DOHH2 (cell line): Measurements from ENCODE around the gene PRR23E.

ENCODE experiments used
- H3F3A ChIP-seq: fragments of 200-600 bp; sonication (generic), shearing (Covaris generic); 2 replicates; pipeline ENCODE4 v1.6.0; 2016; ENCODE audit warnings: antibody characterized with exemption, mild to moderate bottlenecking; ENCODE audit not compliant: control insufficient read depth, insufficient read depth
- H3K27ac ChIP-seq: fragments of 200-600 bp; sonication (generic); 2 replicates; pipeline ENCODE4 v1.5.1; 2014; ENCODE audit warnings: low read depth, mild to moderate bottlenecking, low read length, moderate library complexity
- H3K27me3 ChIP-seq: fragments of 200-600 bp; sonication (generic); 2 replicates; pipeline ENCODE4 v1.6.1; 2014; ENCODE audit warnings: mild to moderate bottlenecking, low read length, mixed read lengths; ENCODE audit not compliant: control insufficient read depth
- H3K36me3 ChIP-seq: fragments of 200-600 bp; sonication (generic); 2 replicates; pipeline ENCODE4 v1.6.1; 2014; ENCODE audit warnings: mild to moderate bottlenecking, low read length, moderate library complexity, mixed read lengths; ENCODE audit not compliant: control insufficient read depth
- H3K4me1 ChIP-seq: fragments of 200-600 bp; sonication (generic); 2 replicates; pipeline ENCODE4 v1.6.1; 2014; ENCODE audit warnings: mild to moderate bottlenecking, low read length, mixed read lengths; ENCODE audit not compliant: control insufficient read depth
- H3K4me2 ChIP-seq: fragments of 200-600 bp; sonication (generic); 2 replicates; pipeline ENCODE4 v1.6.0; 2014; ENCODE audit warnings: mild to moderate bottlenecking, low read length, moderate library complexity
- H3K4me3 ChIP-seq: fragments of 200-600 bp; sonication (generic); 2 replicates; pipeline ENCODE4 v1.5.1; 2014; ENCODE audit warnings: mild to moderate bottlenecking, low read length, mixed read lengths
- H3K79me2 ChIP-seq: fragments of 200-600 bp; sonication (generic); 2 replicates; pipeline ENCODE4 v1.6.1; 2014; ENCODE audit warnings: mild to moderate bottlenecking, low read length, mixed read lengths; ENCODE audit not compliant: control insufficient read depth
- H3K9me2 ChIP-seq: fragments of 200-600 bp; sonication (generic); replicated peaks from 2 replicates; pipeline ENCODE4 v1.6.1; 2014; ENCODE audit warnings: mild to moderate bottlenecking, low read length, mixed read lengths; ENCODE audit not compliant: control insufficient read depth
- H3K9me3 ChIP-seq: fragments of 200-600 bp; sonication (generic); 2 replicates; pipeline ENCODE4 v1.6.1; 2014; ENCODE audit warnings: antibody characterized with exemption, low read length, mixed read lengths; ENCODE audit not compliant: control insufficient read depth, insufficient read depth
- H4K20me1 ChIP-seq: fragments of 200-600 bp; sonication (generic); 2 replicates; pipeline ENCODE4 v1.6.0; 2014; ENCODE audit warnings: low read depth, mild to moderate bottlenecking, antibody characterized with exemption, low read length, moderate library complexity; ENCODE audit not compliant: control insufficient read depth, insufficient read depth
- EZH2phosphoT487 ChIP-seq: fragments of 200-600 bp; sonication (generic); IDR thresholded peaks from 2 replicates; pipeline ENCODE4 v1.6.1; 2017; ENCODE audit warnings: borderline replicate concordance, mild to moderate bottlenecking, antibody characterized with exemption, low read length, moderate library complexity, mixed read lengths
- TF ChIP-seq, protein P1 (sequence below): fragments of 200-600 bp; sonication (generic); IDR thresholded peaks from one replicate; pipeline ENCODE4 v1.5.1; 2014; ENCODE audit warnings: antibody characterized with exemption, mild to moderate bottlenecking, low read depth, low read length; ENCODE audit not compliant: poor library complexity, severe bottlenecking

PRR23E gene

DNA sequence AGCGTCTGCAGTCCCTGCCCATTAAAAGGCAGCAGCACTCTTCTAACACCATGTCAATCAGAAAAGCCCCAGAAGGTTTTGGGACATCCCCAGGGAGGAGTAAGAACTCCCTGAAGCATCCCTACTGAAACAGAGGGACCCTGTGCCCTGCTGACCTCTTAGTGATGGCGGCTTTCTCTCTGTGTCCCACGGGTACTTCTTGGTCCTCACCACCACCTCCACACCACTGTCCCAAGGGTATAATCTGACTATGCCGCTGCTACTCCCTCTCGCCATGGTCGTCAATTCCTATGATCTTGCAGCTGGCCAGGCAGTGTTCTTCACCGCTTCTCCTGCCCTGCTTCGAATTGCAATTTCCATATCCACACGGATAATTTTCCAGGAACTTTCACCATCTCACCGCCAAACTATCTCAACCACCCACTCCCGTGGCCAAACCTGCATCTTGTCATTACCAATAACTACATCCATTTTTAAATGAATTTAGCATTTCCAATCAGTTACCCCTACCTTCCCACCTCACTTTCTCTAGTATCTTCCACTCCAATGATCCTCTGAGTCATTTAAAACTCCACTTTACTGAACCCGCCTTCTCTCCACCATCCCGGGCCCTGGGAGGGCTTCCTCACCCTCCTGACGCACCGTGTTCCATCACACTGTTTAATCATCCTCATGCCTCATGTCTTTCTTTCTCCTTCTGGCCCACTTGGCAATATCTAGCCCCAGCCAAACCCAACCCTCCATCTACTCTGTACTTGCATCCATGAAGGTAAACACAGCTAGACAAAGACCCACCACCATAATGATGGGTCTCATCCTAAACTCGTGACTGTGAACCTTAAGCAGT lies 23.7 kb downstream of the PRR23E start:
- H3K9me3 ChIP-seq, result no peaks in the 10 kb centered on the region
- no peak overlapping the region for H3K27ac ChIP-seq
- H3K4me1 ChIP-seq, result no peaks in the 10 kb centered on the region
- no peaks in the 10 kb centered on the region for H3K9me2 ChIP-seq
- no peaks in the 10 kb centered on the region for H3F3A ChIP-seq
- no peak overlapping the region for H3K4me2 ChIP-seq
- no peak overlapping the region for H3K4me3 ChIP-seq
- H3K79me2 ChIP-seq, result no peaks in the 10 kb centered on the region
- no peaks in the 10 kb centered on the region for H4K20me1 ChIP-seq
- TF ChIP-seq, protein P1, sequence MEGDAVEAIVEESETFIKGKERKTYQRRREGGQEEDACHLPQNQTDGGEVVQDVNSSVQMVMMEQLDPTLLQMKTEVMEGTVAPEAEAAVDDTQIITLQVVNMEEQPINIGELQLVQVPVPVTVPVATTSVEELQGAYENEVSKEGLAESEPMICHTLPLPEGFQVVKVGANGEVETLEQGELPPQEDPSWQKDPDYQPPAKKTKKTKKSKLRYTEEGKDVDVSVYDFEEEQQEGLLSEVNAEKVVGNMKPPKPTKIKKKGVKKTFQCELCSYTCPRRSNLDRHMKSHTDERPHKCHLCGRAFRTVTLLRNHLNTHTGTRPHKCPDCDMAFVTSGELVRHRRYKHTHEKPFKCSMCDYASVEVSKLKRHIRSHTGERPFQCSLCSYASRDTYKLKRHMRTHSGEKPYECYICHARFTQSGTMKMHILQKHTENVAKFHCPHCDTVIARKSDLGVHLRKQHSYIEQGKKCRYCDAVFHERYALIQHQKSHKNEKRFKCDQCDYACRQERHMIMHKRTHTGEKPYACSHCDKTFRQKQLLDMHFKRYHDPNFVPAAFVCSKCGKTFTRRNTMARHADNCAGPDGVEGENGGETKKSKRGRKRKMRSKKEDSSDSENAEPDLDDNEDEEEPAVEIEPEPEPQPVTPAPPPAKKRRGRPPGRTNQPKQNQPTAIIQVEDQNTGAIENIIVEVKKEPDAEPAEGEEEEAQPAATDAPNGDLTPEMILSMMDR, result no peak
- TF ChIP-seq EZH2phosphoT487, result no peak
- no peaks in the 10 kb centered on the region for H3K36me3 ChIP-seq
- H3K27me3 ChIP-seq, result peaks cover 28% of the 10 kb centered on the region

DNA sequence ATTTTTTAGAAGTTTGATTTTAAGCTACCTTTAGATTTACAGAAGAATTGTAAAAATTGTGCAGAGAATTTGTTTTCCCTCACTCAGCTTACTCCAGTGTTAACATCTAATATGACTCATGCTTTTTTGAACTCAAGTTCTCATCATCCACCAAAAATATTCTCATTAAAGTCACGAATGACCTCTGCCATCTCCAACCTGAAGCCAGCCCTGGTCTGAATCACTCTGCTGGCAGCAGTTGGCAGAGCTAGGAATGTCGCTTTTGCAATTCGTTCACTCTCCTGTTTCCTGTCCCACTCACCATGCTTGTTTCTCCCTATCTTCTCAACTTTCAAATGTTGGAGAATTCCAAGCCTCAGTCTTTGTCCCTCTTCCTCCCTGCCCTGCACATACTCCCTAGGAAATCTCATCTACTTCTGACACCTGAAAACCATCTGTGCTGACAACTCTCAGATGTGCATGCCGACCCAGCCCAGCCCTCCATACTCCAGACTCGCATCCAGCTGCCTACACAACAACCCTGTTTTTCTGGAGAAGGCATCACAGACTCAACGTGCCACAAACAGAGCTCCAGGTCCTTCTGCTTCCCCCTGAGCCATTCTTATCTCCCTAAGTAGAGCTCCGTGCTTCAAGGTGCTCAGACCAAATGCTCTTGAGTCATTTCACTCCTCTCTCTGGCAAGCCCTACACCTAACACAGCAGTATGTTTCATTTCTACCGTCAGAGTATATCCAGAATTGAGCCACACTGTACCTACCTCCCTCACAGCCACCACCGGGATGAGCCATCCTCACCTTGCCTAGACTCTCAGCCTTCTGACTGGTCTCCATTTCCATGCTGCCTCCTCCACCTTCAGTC lies 24.9 kb downstream of the PRR23E start:
- no peak overlapping the region for H3K4me2 ChIP-seq
- no peaks in the 10 kb centered on the region for H3K9me3 ChIP-seq
- H4K20me1 ChIP-seq, result no peaks in the 10 kb centered on the region
- H3F3A ChIP-seq, result no peaks in the 10 kb centered on the region
- H3K4me1 ChIP-seq, result no peaks in the 10 kb centered on the region
- no peak overlapping the region for H3K27ac ChIP-seq
- no peaks in the 10 kb centered on the region for H3K79me2 ChIP-seq
- no peak overlapping the region for H3K4me3 ChIP-seq
- no peaks in the 10 kb centered on the region for H3K36me3 ChIP-seq
- H3K27me3 ChIP-seq, result peaks cover 28% of the 10 kb centered on the region
- TF ChIP-seq, protein P1, result no peak
- no peak for TF ChIP-seq EZH2phosphoT487
- H3K9me2 ChIP-seq, result no peaks in the 10 kb centered on the region

DNA sequence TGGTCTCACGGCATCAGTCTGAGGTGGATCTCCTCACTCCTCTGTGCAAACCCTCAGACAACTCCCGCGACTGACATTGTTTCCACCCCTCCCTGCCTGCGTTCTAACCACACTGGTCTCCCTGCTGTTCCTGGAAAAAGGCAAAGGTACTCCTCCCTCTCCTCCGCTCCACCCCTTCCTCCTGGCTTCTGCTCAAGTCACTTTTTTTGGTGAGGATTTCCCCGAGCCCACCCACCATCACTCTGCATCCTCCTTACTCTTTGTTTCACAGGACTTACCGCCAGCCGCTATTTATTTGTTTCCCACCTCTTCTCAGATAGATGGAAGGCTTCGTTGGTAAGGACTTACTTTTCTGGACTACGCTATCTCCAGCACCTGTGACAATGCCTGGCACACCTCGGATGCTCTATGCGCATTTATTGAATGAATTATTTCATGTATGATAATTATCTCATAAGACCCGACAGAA lies 25.6 kb downstream of the PRR23E start:
- Histone ChIP-seq H4K20me1 (no peaks in the 10 kb centered on the region), H3K9me2 (no peaks in the 10 kb centered on the region), H3K9me3 (no peaks in the 10 kb centered on the region), H3K4me3 (no peak overlapping the region), H3K27me3 (peaks cover 28% of the 10 kb centered on the region), H3K79me2 (no peaks in the 10 kb centered on the region), H3F3A (no peaks in the 10 kb centered on the region), H3K4me1 (no peaks in the 10 kb centered on the region), H3K27ac (no peak overlapping the region), H3K36me3 (no peaks in the 10 kb centered on the region), H3K4me2 (no peak overlapping the region)
- TF ChIP-seq EZH2phosphoT487, result no peak
- TF ChIP-seq, protein P1, result no peak
